HG03520 (cell line): ENCODE results near the gene ZFPM1.

Experiments used
- ATAC-seq: cut with Tn5 transposase; IDR thresholded peaks from one replicate; pipeline ENCODE4 v1.9.1; 2021; ENCODE audit warnings: mild to moderate bottlenecking, moderate library complexity; ENCODE audit not compliant: unreplicated experiment

The ZFPM1 gene

DNA sequence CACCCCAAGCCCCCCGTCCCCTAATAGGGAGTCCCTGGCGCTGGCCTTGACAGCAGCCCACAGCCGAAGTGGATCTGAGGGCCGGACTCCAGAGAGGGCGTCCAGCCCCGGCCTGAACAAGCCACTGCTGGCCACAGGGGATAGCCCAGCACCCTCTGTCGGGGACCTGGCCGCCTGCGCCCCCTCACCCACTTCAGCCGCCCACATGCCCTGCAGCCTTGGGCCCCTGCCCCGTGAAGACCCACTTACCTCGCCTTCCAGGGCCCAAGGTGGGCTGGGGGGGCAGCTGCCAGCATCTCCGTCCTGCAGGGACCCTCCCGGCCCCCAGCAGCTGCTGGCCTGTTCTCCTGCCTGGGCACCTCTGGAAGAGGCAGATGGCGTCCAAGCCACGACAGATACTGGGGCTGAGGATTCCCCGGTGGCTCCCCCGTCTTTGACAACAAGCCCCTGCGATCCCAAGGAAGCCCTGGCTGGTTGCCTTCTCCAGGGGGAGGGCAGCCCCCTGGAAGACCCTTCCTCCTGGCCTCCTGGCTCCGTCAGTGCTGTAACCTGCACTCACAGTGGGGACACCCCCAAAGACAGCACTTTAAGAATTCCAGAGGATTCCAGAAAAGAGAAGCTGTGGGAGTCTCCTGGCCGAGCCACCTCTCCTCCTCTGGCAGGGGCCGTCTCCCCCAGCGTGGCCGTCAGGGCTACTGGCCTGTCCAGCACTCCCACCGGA, 19.3 kb upstream of the ZFPM1 start:
- ATAC-seq = no peak

GRCh38 chr16:88434353-88434690, 18.8 kb upstream of the ZFPM1 start:
- no peak for ATAC-seq

GRCh38 chr16:88434746-88435145, 18.3 kb upstream of the ZFPM1 start:
- ATAC-seq = no peak

GRCh38 chr16:88435437-88436355, 17.4 kb upstream of the ZFPM1 start:
- ATAC-seq = no peak

- no peak for ATAC-seq
Observed at GRCh38 chr16:88436796-88437195, 16.3 kb upstream of the ZFPM1 start.

GRCh38 chr16:88437367-88437964, 15.6 kb upstream of the ZFPM1 start:
- no peak for ATAC-seq

DNA sequence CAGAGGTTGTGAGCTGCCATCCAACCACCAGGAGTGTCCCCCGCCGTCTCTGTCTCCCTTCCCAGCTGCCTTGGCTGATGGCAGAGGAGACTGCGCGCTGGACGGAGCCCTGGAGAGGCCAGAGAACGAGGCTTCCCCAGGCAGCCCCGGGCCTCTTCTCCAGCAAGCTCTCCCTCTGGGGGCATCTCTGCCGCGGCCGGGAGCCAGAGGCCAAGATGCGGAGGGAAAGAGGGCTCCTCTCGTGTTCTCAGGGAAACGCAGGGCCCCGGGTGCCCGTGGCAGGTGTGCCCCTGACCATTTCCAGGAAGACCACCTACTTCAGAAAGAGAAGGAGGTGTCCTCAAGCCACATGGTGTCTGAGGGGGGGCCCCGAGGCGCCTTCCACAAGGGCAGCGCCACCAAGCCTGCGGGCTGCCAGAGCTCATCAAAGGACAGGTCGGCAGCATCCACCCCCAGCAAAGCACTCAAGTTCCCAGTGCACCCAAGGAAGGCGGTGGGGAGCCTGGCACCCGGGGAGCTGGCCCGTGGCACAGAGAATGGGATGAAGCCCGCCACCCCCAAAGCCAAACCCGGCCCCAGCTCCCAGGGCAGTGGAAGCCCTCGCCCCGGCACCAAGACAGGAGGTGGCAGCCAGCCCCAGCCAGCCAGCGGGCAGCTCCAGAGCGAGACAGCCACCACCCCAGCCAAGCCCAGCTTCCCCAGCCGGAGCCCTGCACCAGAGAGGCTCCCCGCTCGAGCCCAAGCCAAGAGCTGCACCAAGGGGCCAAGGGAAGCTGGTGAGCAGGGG, 14.8 kb upstream of the ZFPM1 start:
- ATAC-seq = no peak

DNA sequence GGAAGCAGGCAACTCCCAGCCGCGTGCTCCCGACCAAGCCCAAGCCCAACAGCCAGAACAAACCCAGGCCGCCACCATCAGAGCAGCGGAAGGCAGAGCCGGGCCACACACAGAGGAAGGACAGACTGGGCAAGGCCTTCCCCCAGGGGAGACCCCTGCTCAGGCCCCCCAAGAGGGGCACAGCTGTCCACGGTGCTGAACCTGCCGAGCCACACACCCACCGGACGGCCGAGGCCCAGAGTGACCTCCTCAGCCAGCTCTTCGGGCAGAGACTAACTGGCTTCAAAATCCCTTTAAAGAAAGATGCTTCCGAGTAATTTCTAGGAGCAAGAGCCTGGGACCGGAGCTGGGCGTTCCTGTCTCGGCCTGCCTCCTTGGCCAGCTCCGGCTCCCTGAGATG, 14.1 kb upstream of the ZFPM1 start:
- no peak for ATAC-seq

GRCh38 chr16:88439706-88440105, 13.4 kb upstream of the ZFPM1 start:
- ATAC-seq = no peak

DNA sequence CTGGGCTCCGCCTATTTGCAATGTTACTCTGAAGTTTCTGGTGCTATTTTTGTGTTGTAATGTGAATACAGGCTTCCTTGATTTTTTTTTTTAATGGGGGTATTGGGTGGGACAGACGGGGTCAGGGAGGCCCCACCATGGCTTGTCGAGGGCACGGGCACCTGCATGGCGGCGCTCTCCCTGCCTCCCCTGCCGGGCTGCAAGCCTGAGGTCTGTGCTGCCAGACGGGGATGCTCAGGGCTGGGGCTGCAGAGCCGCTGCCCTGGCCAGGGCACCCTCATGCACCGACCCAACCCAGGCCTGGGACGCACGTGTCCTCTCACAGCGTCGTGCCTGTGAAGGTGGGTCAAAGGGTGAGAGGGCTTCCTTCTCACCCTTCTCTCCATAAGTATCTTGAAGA, 13.0 kb upstream of the ZFPM1 start:
- ATAC-seq = no peak

GRCh38 chr16:88440686-88441405, 12.2 kb upstream of the ZFPM1 start:
- ATAC-seq = no peak

DNA sequence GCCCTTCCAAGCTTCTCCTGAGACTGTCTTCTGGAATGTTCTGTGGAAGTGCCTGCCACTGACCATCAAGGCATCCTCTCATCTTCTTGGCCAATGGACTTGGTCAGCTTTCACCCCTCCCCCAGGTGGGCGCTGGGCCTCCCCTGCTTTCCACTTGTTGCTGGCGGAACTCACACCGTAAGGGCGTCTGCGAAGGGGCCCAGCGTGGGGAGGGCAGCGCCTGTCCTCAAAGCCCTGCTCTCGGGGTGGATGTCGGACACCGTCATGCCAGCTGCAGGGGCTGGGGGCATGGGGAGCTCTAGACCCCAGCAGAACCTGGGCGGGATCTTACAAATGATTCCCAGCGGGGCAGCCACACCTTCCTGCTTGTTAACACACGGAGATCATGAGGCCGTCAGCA, 11.6 kb upstream of the ZFPM1 start:
- no peak for ATAC-seq

GRCh38 chr16:88442383-88442726, 10.7 kb upstream of the ZFPM1 start:
- no peak for ATAC-seq

- ATAC-seq = no peak
Observed at GRCh38 chr16:88442727-88443576, 10.1 kb upstream of the ZFPM1 start.

GRCh38 chr16:88444826-88445582, 8.1 kb upstream of the ZFPM1 start:
- no peak for ATAC-seq

GRCh38 chr16:88445583-88445960, 7.5 kb upstream of the ZFPM1 start:
- no peak for ATAC-seq

GRCh38 chr16:88446061-88446460, 7.0 kb upstream of the ZFPM1 start:
- ATAC-seq = no peak

DNA sequence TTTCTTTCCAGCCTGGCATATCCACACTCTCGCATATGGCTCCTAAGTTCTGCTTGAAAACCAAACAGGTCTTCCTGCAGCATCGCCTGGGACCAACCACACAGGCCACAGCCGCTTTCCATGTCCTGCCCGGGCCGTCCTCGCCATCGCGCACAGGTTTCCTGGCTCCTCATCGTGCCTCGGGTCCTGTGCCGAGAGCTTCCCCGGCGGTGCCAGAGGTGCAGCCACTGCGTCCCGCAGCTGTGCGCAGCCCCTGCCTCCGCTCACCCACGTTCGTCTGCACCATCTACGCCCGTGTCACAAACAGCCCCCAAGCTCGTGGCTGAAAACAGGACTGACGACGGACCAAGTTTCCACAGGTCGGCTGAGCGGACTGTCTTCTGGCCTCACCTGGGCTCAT, 6.3 kb upstream of the ZFPM1 start:
- ATAC-seq = no peak

- ATAC-seq = no peak
Observed at GRCh38 chr16:88447881-88448280, 5.2 kb upstream of the ZFPM1 start.
